ENCODE results near the gene RBMS3. TPM values are rescaled to one million over a fixed set of nuclear protein-coding genes. Genes with fewer than 3 reads are reported as not detected.

The RBMS3 gene
- total and polyA plus RNA-seq, 2 of the 8 experiments (the other 6 are each of a cell fraction or from before 2014, with no cell fraction given), result 3.7 to 6.9 TPM

GRCh38 chr3:29822071-29822470 lies 541.2 kb downstream of the RBMS3 start:
- Histone ChIP-seq H3K4me3 (ENCODE audit: extremely low read depth in 1 of 4, insufficient read depth in 2 of 4, low read depth in 3 of 4, low read length in 4 of 4) (no peak overlapping the region), H2BK15ac (ENCODE audit: low read length) (no peak overlapping the region), H3K79me2 (ENCODE audit: control insufficient read depth in 1 of 2, insufficient read depth in 2 of 2, low read length in 2 of 2) (no peaks in the 10 kb centered on the region), H2BK5ac (ENCODE audit: low read depth, low read length) (no peak overlapping the region), H4K5ac (ENCODE audit: insufficient read length, low read depth, low read length) (no peak overlapping the region), H3K4me1 (replicated peaks in 1 of 4; ENCODE audit: control insufficient read depth in 3 of 4, insufficient read depth in 4 of 4, low read length in 3 of 4) (no peaks in the 10 kb centered on the region), H2AFZ (ENCODE audit: low read length) (no peak overlapping the region), H3K4me2 (ENCODE audit: insufficient read depth in 1 of 2, low read depth in 2 of 2, low read length in 2 of 2) (no peak overlapping the region), H3K18ac (ENCODE audit: extremely low read depth, low read length) (no peak overlapping the region), H3K14ac (ENCODE audit: insufficient read length) (no peak overlapping the region), H4K20me1 (replicated peaks in 1 of 2; ENCODE audit: control insufficient read depth in 1 of 2, insufficient read depth in 2 of 2, low read length in 2 of 2) (no peaks in the 10 kb centered on the region), H4K91ac (replicated peaks; ENCODE audit: insufficient read length, low read length) (no peak overlapping the region), H3K79me1 (ENCODE audit: low read depth, low read length) (no peaks in the 10 kb centered on the region), H2BK120ac (replicated peaks; ENCODE audit: low read depth, low read length) (no peak overlapping the region), H3K23me2 (ENCODE audit: low read depth, low read length) (no peaks in the 10 kb centered on the region), H2AK5ac (ENCODE audit: low read depth, low read length) (no peak overlapping the region), H3K23ac (ENCODE audit: insufficient read length) (no peak overlapping the region), H3K27me3 (replicated peaks in 1 of 4; ENCODE audit: control insufficient read depth in 3 of 4, extremely low read depth in 1 of 4, insufficient read depth in 3 of 4, low read length in 3 of 4) (no peaks in the 10 kb centered on the region), H3K27ac (ENCODE audit: low read depth, low read length) (no peak overlapping the region), H3K56ac (replicated peaks; ENCODE audit: insufficient read length, low read depth, low read length) (no peak overlapping the region), H4K8ac (ENCODE audit: extremely low read depth, insufficient read depth, low read length) (no peak overlapping the region), H3K9ac (replicated peaks in 1 of 4; ENCODE audit: extremely low read depth in 1 of 4, low read depth in 3 of 4, low read length in 3 of 4) (no peak overlapping the region), H2BK20ac (ENCODE audit: low read length) (no peak overlapping the region), H3K36me3 (ENCODE audit: control insufficient read depth in 2 of 4, insufficient read depth in 4 of 4, low read length in 3 of 4) (no peaks in the 10 kb centered on the region), H3K4ac (replicated peaks; ENCODE audit: insufficient read length, low read depth, low read length) (no peak overlapping the region), H3K9me3 (ENCODE audit: insufficient read depth in 2 of 2, low read depth in 1 of 2, low read length in 1 of 2) (0 out of 4 replicates have a peak, but pooled peaks cover 0 to 4% of the 10 kb centered on the region in 2 experiments), H2BK12ac (ENCODE audit: low read depth, low read length) (no peak overlapping the region)
- ChIA-PET CTCF (ENCODE audit: partially characterized antibody) (no interaction called here), POLR2A (ENCODE audit: partially characterized antibody) (no interaction called here)
- FAIRE-seq (no peak), DNase-seq (ENCODE audit: low read depth in 1 of 2, low spot score in 2 of 2) (no peak)
- TF ChIP-seq NRF1 (IDR thresholded peaks at IDR 0.05; ENCODE audit: low read depth, low read length), result no peak
- TF ChIP-seq JUN (IDR thresholded peaks at IDR 0.05; ENCODE audit: low read depth, low read length), result no peak
- TF ChIP-seq YY1 (IDR thresholded peaks at IDR 0.05; ENCODE audit: low read depth, low read length), result no peak
- TF ChIP-seq SP2 (IDR thresholded peaks at IDR 0.05; ENCODE audit: low read length), result no peak
